Parathyroid adenoma (tissue), 2 donors: ENCODE measurements around the gene GOLGA8B.

ENCODE experiments used
- H2AFZ ChIP-seq: fragments of 300-600 bp; sonication (generic); one replicate; pipeline ENCODE4 v1.7.0; 2017; ENCODE audit warnings: antibody characterized with exemption, mild to moderate bottlenecking
- H3K27ac ChIP-seq: fragments of 300-600 bp; sonication (generic); one replicate; pipeline ENCODE4 v1.7.0; 2017
- H3K27me3 ChIP-seq: fragments of 300-600 bp; sonication (generic); one replicate; pipeline ENCODE4 v1.7.0; 2017; ENCODE audit warnings: low read length; ENCODE audit not compliant: control insufficient read depth, insufficient read depth
- H3K36me3 ChIP-seq: fragments of 300-600 bp; sonication (generic); one replicate; pipeline ENCODE4 v1.7.0; 2017; ENCODE audit warnings: low read length; ENCODE audit not compliant: control insufficient read depth, insufficient read depth
- H3K4me1 ChIP-seq: fragments of 300-600 bp; sonication (generic); one replicate; pipeline ENCODE4 v1.7.0; 2017; ENCODE audit warnings: control low read depth
- H3K4me2 ChIP-seq: fragments of 300-600 bp; sonication (generic); one replicate; pipeline ENCODE4 v1.7.0; 2017; ENCODE audit warnings: low read length
- H3K4me3 ChIP-seq: fragments of 300-600 bp; sonication (generic); one replicate; pipeline ENCODE4 v1.7.0; 2017; ENCODE audit warnings: low read depth, low read length
- H3K79me2 ChIP-seq: fragments of 300-600 bp; sonication (generic); one replicate; pipeline ENCODE4 v1.7.0; 2017; ENCODE audit warnings: control low read depth
- H3K9ac ChIP-seq: fragments of 300-600 bp; sonication (generic); one replicate; pipeline ENCODE4 v1.7.0; 2017; ENCODE audit warnings: mild to moderate bottlenecking
- H3K9me3 ChIP-seq: fragments of 300-600 bp; sonication (generic); one replicate; pipeline ENCODE4 v1.7.0; 2017; ENCODE audit warnings: low read length; ENCODE audit not compliant: control insufficient read depth
- CTCF ChIP-seq: fragments of 300-600 bp; sonication (generic); IDR thresholded peaks from one replicate; pipeline ENCODE4 v1.7.0; 2017; ENCODE audit warnings: antibody characterized with exemption, mild to moderate bottlenecking
- donor health status: primary hyperparathyroidism.

Gene GOLGA8B

DNA sequence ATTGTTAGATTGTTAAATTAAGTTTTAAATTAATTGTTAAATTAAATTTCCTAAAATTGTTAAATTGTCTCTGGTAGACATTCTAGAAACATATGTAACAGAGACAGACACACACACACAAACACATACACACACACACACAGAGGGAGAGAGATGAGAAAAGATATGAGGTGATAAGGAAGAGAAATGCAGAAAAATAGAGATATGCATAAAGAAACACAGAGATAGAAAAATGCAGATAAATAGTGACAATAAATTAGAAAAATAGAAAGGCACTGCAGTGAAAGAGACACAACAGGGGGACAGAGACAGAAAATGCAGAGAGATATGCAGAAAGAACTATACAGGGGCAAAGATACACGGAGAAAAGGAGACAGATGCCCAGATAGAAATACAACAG lies 25.1 kb upstream of the GOLGA8B start:
- Histone ChIP-seq H3K4me2 (no peak overlapping the region), H3K36me3 (no peaks in the 10 kb centered on the region), H3K27me3 (no peaks in the 10 kb centered on the region), H2AFZ (no peak overlapping the region), H3K27ac (no peak overlapping the region), H3K9me3 (no peaks in the 10 kb centered on the region), H3K79me2 (no peaks in the 10 kb centered on the region), H3K4me3 (no peak overlapping the region), H3K4me1 (no peaks in the 10 kb centered on the region), H3K9ac (no peak overlapping the region)
- TF ChIP-seq CTCF: no peak

DNA sequence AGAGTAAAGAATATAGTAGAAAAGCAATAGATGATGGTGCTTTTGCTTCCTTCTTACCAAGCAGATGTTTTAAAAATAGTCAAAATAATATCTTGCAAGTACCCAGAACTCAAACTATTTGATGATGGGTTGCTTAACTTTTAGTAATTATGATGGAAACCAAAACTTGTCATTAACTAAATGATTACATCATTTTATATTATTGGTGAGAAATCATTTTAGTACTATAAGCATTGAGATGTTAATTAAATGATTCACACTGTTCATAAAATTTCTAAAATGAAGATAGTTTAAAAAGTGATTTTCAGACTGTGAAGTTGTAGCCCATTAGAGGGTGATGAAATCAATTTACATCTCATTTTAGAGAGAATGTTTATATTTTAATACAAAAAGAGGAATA lies 24.4 kb upstream of the GOLGA8B start:
- no peak overlapping the region for H3K4me2 ChIP-seq
- H3K9me3 ChIP-seq: no peaks in the 10 kb centered on the region
- H3K79me2 ChIP-seq: no peaks in the 10 kb centered on the region
- no peak for TF ChIP-seq CTCF
- no peaks in the 10 kb centered on the region for H3K27me3 ChIP-seq
- H2AFZ ChIP-seq: no peak overlapping the region
- no peaks in the 10 kb centered on the region for H3K36me3 ChIP-seq
- no peaks in the 10 kb centered on the region for H3K4me1 ChIP-seq
- no peak overlapping the region for H3K27ac ChIP-seq
- H3K9ac ChIP-seq: no peak overlapping the region
- no peak overlapping the region for H3K4me3 ChIP-seq

GRCh38 chr15:34606545-34606944 lies 23.1 kb upstream of the GOLGA8B start:
- H3K4me1 ChIP-seq: no peaks in the 10 kb centered on the region
- no peak overlapping the region for H3K4me3 ChIP-seq
- no peaks in the 10 kb centered on the region for H3K9me3 ChIP-seq
- TF ChIP-seq CTCF: no peak
- H3K9ac ChIP-seq: no peak overlapping the region
- H3K27me3 ChIP-seq: no peaks in the 10 kb centered on the region
- no peak overlapping the region for H3K27ac ChIP-seq
- no peak overlapping the region for H3K4me2 ChIP-seq
- H3K36me3 ChIP-seq: no peaks in the 10 kb centered on the region
- H3K79me2 ChIP-seq: no peaks in the 10 kb centered on the region
- H2AFZ ChIP-seq: no peak overlapping the region

DNA sequence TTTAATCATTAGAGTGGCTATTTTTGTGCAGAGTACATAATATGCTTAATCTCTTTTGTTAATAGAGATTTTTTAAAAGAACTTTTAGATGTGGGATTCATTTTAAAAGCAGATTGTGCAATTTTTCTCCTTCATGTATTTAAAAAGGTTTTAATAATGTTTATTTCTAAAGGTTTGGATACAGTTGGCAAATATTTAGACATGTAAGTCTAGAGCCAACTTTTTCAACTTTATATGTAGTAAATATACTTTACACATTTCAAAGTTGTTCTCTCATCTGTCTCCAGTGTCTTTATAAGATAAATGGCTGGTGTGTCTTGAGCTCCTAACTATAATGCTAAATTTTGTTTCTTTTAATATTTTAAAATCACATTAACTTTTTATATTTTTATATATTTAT lies 22.7 kb upstream of the GOLGA8B start:
- Histone ChIP-seq H3K9me3 (no peaks in the 10 kb centered on the region), H3K9ac (no peak overlapping the region), H3K27me3 (no peaks in the 10 kb centered on the region), H3K79me2 (no peaks in the 10 kb centered on the region), H3K4me3 (no peak overlapping the region), H3K27ac (no peak overlapping the region), H3K4me2 (no peak overlapping the region), H3K36me3 (no peaks in the 10 kb centered on the region), H3K4me1 (no peaks in the 10 kb centered on the region), H2AFZ (no peak overlapping the region)
- no peak for TF ChIP-seq CTCF

- no peaks in the 10 kb centered on the region for H3K36me3 ChIP-seq
- no peak overlapping the region for H3K27ac ChIP-seq
- no peaks in the 10 kb centered on the region for H3K9me3 ChIP-seq
- no peak overlapping the region for H3K9ac ChIP-seq
- H3K79me2 ChIP-seq: no peaks in the 10 kb centered on the region
- no peak overlapping the region for H3K4me2 ChIP-seq
- no peak overlapping the region for H2AFZ ChIP-seq
- no peaks in the 10 kb centered on the region for H3K4me1 ChIP-seq
- no peak overlapping the region for H3K4me3 ChIP-seq
- no peaks in the 10 kb centered on the region for H3K27me3 ChIP-seq
- TF ChIP-seq CTCF: no peak
Measured at GRCh38 chr15:34603095-34603494, 19.6 kb upstream of the GOLGA8B start.
